ENCODE data around the gene RAB42.
"Not testable (repeated sequence)": the region's sequence is repeated elsewhere in the genome, so short reads cannot be mapped to it uniquely, and the experiment has no call there.

RAB42 gene

GRCh38 chr1:28586585-28587391, 5.3 kb upstream of the RAB42 start:
- not testable (repeated sequence) for DNase-seq

- DNase-seq: no peak
These were observed 431 bp downstream of the RAB42 start for GRCh38 chr1:28592321-28593071.

- not testable (repeated sequence) for DNase-seq
These were observed 1.9 kb downstream of the RAB42 start for GRCh38 chr1:28593988-28594356.

GRCh38 chr1:28594686-28595411, 2.8 kb downstream of the RAB42 start:
- DNase-seq: not testable (repeated sequence)

- DNase-seq: no peak
These were observed 3.5 kb downstream of the RAB42 start for GRCh38 chr1:28595412-28596191.

GRCh38 chr1:28596276-28596675, 4.2 kb downstream of the RAB42 start:
- not testable (repeated sequence) for DNase-seq

GRCh38 chr1:28601696-28602095, 9.6 kb downstream of the RAB42 start:
- DNase-seq: no peak

GRCh38 chr1:28602536-28603439, 10.7 kb downstream of the RAB42 start:
- no peak for DNase-seq

- DNase-seq: no peak
These were observed 12.3 kb downstream of the RAB42 start for GRCh38 chr1:28604411-28604810.

GRCh38 chr1:28604962-28605361, 12.9 kb downstream of the RAB42 start:
- DNase-seq: no peak

GRCh38 chr1:28606771-28607170, 14.7 kb downstream of the RAB42 start:
- DNase-seq: no peak

GRCh38 chr1:28613175-28613574, 21.1 kb downstream of the RAB42 start:
- no peak for DNase-seq

GRCh38 chr1:28631713-28632112, 39.6 kb downstream of the RAB42 start:
- no peak for DNase-seq

GRCh38 chr1:28632560-28632959, 40.5 kb downstream of the RAB42 start:
- no peak for DNase-seq

GRCh38 chr1:28640766-28641165, 48.7 kb downstream of the RAB42 start:
- DNase-seq: peak in 2 of 4 experiments; percentile 4 to 13

GRCh38 chr1:28642056-28642846, 50.2 kb downstream of the RAB42 start:
- no peak for DNase-seq

GRCh38 chr1:28642847-28643635, 51.0 kb downstream of the RAB42 start, which contains the start of gene TAF12:
TSS of gene TAF12 (minus strand) at chr1:28643067. CDS start at chr1:28622081, 20,986 bp downstream.
- peak; percentile 74 to 89 (median 82) for DNase-seq

- DNase-seq: no peak
These were observed 52.4 kb downstream of the RAB42 start for GRCh38 chr1:28644494-28644893.

All from activated naive CD4-positive, alpha-beta T cell (primary cell).